Measurements from ENCODE around the gene TGFB2. TPM values are rescaled to one million over a fixed set of nuclear protein-coding genes. Genes with fewer than 3 reads are reported as not detected.
A peak's percentile ranks its signal among the peaks of the same experiment; 100 is the strongest.

The TGFB2 gene
- total RNA-seq, 1 experiment from 2014 or later = 21.8 TPM

- in situ Hi-C loops (cut with HindIII; ENCODE audit: low pct_unique_long_range_greater_than_20kb, low sequenced_read_pairs) = no loop called here
- no peak for DNase-seq (ENCODE audit: low read depth)
These were observed 6.9 kb downstream of the TGFB2 start for GRCh38 chr1:218352075-218352438.

GRCh38 chr1:218353656-218354055 lies 8.5 kb downstream of the TGFB2 start:
- in situ Hi-C loops (cut with HindIII; ENCODE audit: low pct_unique_long_range_greater_than_20kb, low sequenced_read_pairs) = no loop called here
- DNase-seq (ENCODE audit: low read depth) = peak; percentile 84

GRCh38 chr1:218355278-218355677 lies 10.1 kb downstream of the TGFB2 start:
- in situ Hi-C loops (cut with HindIII; ENCODE audit: low pct_unique_long_range_greater_than_20kb, low sequenced_read_pairs) = no loop called here
- no peak for DNase-seq (ENCODE audit: low read depth)

- no peak for DNase-seq (ENCODE audit: low read depth)
- in situ Hi-C loops (cut with HindIII; ENCODE audit: low pct_unique_long_range_greater_than_20kb, low sequenced_read_pairs) = no loop called here
These were observed 12.2 kb downstream of the TGFB2 start for GRCh38 chr1:218357211-218357892.

- in situ Hi-C loops (cut with HindIII; ENCODE audit: low pct_unique_long_range_greater_than_20kb, low sequenced_read_pairs) = no loop called here
- DNase-seq (ENCODE audit: low read depth) = no peak
These were observed 12.7 kb downstream of the TGFB2 start for GRCh38 chr1:218357893-218358232.

- peak; percentile 62 for DNase-seq (ENCODE audit: low read depth)
- in situ Hi-C loops (cut with HindIII; ENCODE audit: low pct_unique_long_range_greater_than_20kb, low sequenced_read_pairs) = no loop called here
These were observed 16.3 kb downstream of the TGFB2 start for GRCh38 chr1:218361298-218362065.

- in situ Hi-C loops (cut with HindIII; ENCODE audit: low pct_unique_long_range_greater_than_20kb, low sequenced_read_pairs) = no loop called here
- no peak for DNase-seq (ENCODE audit: low read depth)
These were observed 17.4 kb downstream of the TGFB2 start for GRCh38 chr1:218362418-218363076.

- in situ Hi-C loops (cut with HindIII; ENCODE audit: low pct_unique_long_range_greater_than_20kb, low sequenced_read_pairs) = no loop called here
- DNase-seq (ENCODE audit: low read depth) = no peak
These were observed 18.0 kb downstream of the TGFB2 start for GRCh38 chr1:218363141-218363540.

- DNase-seq (ENCODE audit: low read depth) = no peak
- in situ Hi-C loops (cut with HindIII; ENCODE audit: low pct_unique_long_range_greater_than_20kb, low sequenced_read_pairs) = no loop called here
These were observed 19.0 kb downstream of the TGFB2 start for GRCh38 chr1:218364028-218364710.

- in situ Hi-C loops (cut with HindIII; ENCODE audit: low pct_unique_long_range_greater_than_20kb, low sequenced_read_pairs) = no loop called here
These were observed 20.3 kb downstream of the TGFB2 start for GRCh38 chr1:218365226-218365999.

GRCh38 chr1:218366322-218367052 lies 21.4 kb downstream of the TGFB2 start:
- peak; percentile 81 for DNase-seq (ENCODE audit: low read depth)

More at GRCh38 chr1:218365226-218365999, 20.3 kb downstream of the TGFB2 start:
- no peak for DNase-seq (ENCODE audit: low read depth)

GRCh38 chr1:218367118-218367517 lies 22.0 kb downstream of the TGFB2 start:
- DNase-seq (ENCODE audit: low read depth) = peak; percentile 93
- in situ Hi-C loops (cut with HindIII; ENCODE audit: low pct_unique_long_range_greater_than_20kb, low sequenced_read_pairs) = no loop called here

More at GRCh38 chr1:218366322-218367052, 21.4 kb downstream of the TGFB2 start:
- in situ Hi-C loops (cut with HindIII; ENCODE audit: low pct_unique_long_range_greater_than_20kb, low sequenced_read_pairs) = no loop called here

GRCh38 chr1:218368686-218369085 lies 23.6 kb downstream of the TGFB2 start:
- no peak for DNase-seq (ENCODE audit: low read depth)
- in situ Hi-C loops (cut with HindIII; ENCODE audit: low pct_unique_long_range_greater_than_20kb, low sequenced_read_pairs) = no loop called here

- no peak for DNase-seq (ENCODE audit: low read depth)
- in situ Hi-C loops (cut with HindIII; ENCODE audit: low pct_unique_long_range_greater_than_20kb, low sequenced_read_pairs) = no loop called here
These were observed 24.8 kb downstream of the TGFB2 start for GRCh38 chr1:218369688-218370511.

- in situ Hi-C loops (cut with HindIII; ENCODE audit: low pct_unique_long_range_greater_than_20kb, low sequenced_read_pairs) = no loop called here
- DNase-seq (ENCODE audit: low read depth) = peak; percentile 80
These were observed 27.0 kb downstream of the TGFB2 start for GRCh38 chr1:218371927-218372672.
